ENCODE data around the gene CHCHD10. TPM values are rescaled to one million over a fixed set of nuclear protein-coding genes. Genes with fewer than 3 reads are reported as not detected.

Gene CHCHD10
- polyA plus RNA-seq, 3 donors: 62.2 to 122 (median 98.4) TPM

GRCh38 chr22:23759566-23759965 lies 8.2 kb downstream of the CHCHD10 start:
- no peak for DNase-seq (ENCODE audit: extremely low read depth in 1 of 11, low read depth in 9 of 11, low spot score in 4 of 11)

DNA sequence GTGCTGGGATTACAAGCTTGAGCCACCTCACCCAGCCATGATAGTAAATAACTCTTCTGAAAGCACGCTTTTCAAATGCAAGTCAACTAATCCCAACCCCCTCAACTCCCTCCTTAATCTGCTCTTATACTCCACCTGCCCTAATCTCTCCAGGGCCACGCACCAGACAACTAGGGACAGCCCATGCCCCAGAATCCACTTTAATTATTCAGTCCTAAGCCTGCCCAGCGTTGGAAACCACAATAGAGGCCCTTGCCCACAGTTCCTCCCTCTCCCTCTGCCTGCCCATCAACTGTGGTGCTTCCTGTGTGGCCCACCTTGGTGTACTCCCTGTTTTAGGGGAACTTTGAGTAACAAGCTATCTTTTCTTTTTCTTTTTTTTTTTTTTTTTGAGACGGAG lies 10.9 kb downstream of the CHCHD10 start:
- DNase-seq (ENCODE audit: extremely low read depth in 1 of 11, low read depth in 9 of 11, low spot score in 4 of 11): no peak

DNA sequence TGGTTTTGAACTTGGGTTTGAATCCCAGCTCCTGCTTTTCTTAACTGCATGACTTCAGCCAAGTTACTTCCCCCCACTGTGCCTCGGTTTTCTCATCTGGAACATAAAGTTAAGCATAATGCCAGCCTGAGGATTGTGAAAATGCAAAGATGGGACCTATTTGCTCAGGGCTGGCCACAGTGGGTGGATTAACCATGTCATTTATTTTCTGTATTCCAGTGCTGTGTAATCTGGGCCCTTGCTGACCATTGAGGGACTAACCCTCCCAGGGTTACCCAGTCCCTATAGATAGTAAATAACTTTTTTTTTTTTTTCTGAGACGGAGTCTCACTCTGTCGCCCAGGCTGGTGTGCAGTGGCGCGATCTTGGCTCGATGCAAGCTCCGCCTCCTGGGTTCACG lies 12.1 kb downstream of the CHCHD10 start:
- no peak for DNase-seq (ENCODE audit: extremely low read depth in 1 of 11, low read depth in 9 of 11, low spot score in 4 of 11)

GRCh38 chr22:23754980-23755636 lies 12.7 kb downstream of the CHCHD10 start:
- no peak for DNase-seq (ENCODE audit: extremely low read depth in 1 of 11, low read depth in 9 of 11, low spot score in 4 of 11)

GRCh38 chr22:23754220-23754919 lies 13.4 kb downstream of the CHCHD10 start, which contains the start of gene VPREB3:
VPREB3 (minus strand) TSS chr22:23754425; CDS start chr22:23754363, 62 bp downstream.
- no peak for DNase-seq (ENCODE audit: extremely low read depth in 1 of 11, low read depth in 9 of 11, low spot score in 4 of 11)

GRCh38 chr22:23753385-23753784 lies 14.4 kb downstream of the CHCHD10 start:
- DNase-seq (ENCODE audit: extremely low read depth in 1 of 11, low read depth in 9 of 11, low spot score in 4 of 11): no peak

GRCh38 chr22:23752750-23753149 lies 15.0 kb downstream of the CHCHD10 start:
- no peak for DNase-seq (ENCODE audit: extremely low read depth in 1 of 11, low read depth in 9 of 11, low spot score in 4 of 11)

DNA sequence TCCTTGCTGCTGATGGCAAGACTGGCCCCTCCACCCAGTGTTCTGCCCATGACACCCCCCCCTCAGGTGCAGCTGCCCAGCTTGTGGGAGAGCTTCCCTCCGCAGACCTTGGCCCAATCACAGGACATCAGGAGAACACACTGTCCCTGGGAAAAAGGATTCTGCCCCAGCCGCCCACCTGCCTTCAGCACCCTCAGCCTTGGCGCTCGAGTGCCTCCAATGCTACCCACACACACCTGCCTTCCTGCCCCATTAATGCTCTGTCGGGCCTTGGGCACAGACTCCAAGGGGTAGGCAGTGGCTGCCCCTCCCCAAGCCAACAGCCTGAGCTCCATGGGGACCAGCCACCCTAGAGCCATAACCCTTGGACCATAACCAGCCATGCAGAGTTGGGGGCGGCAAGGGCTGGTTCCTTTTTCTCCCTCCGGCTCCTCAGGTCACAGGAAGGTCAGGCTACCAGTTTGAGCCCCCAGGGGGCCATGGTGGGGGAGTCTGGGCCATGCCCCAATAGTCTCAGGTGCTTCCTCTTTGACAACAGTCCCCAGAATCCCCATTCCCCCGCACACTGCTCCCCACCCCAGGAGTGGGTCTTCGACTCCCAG lies 15.6 kb downstream of the CHCHD10 start:
- DNase-seq (ENCODE audit: extremely low read depth in 1 of 11, low read depth in 9 of 11, low spot score in 4 of 11): no peak

- DNase-seq (ENCODE audit: extremely low read depth in 1 of 11, low read depth in 9 of 11, low spot score in 4 of 11): peak in 3 of 11 donors; percentile 28 to 42 (median 41)
Observed at GRCh38 chr22:23751441-23751996, 16.3 kb downstream of the CHCHD10 start.

GRCh38 chr22:23750714-23751440 lies 16.9 kb downstream of the CHCHD10 start, which contains the start of gene ZNF70:
ZNF70 (minus strand) TSS chr22:23751112; CDS start chr22:23745140, 5,972 bp downstream.
- peak in 7 of 11 donors; percentile 61 to 84 (median 82) for DNase-seq (ENCODE audit: extremely low read depth in 1 of 11, low read depth in 9 of 11, low spot score in 4 of 11)

GRCh38 chr22:23750367-23750713 lies 17.4 kb downstream of the CHCHD10 start:
- no peak for DNase-seq (ENCODE audit: extremely low read depth in 1 of 11, low read depth in 9 of 11, low spot score in 4 of 11)

- DNase-seq (ENCODE audit: extremely low read depth in 1 of 11, low read depth in 9 of 11, low spot score in 4 of 11): no peak
Observed at GRCh38 chr22:23749841-23750301, 17.9 kb downstream of the CHCHD10 start.

DNA sequence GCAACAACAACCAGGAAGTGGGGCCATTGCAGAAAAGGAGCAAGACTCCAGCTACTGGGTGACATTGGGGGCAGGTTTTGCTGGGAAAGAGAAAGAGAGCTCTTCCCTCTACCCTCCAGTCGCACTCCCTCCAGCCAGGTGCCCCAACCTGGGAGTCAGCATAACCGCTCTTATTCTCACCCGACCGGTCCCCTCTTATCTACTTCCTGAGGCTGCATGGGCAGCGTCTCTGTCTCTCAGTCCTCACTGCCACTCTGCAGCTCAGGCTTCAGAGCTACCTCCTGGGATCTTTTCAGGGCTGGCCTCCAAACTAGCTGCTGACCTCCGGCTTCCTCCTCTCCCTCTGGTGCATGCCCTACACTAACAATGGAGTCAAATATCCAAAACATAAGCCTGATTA lies 22.0 kb downstream of the CHCHD10 start:
- no peak for DNase-seq (ENCODE audit: extremely low read depth in 1 of 11, low read depth in 9 of 11, low spot score in 4 of 11)

- DNase-seq (ENCODE audit: extremely low read depth in 1 of 11, low read depth in 9 of 11, low spot score in 4 of 11): no peak
Observed at GRCh38 chr22:23744485-23744884, 23.3 kb downstream of the CHCHD10 start.

- no peak for DNase-seq (ENCODE audit: extremely low read depth in 1 of 11, low read depth in 9 of 11, low spot score in 4 of 11)
Observed at GRCh38 chr22:23744001-23744400, 23.8 kb downstream of the CHCHD10 start.

GRCh38 chr22:23743303-23743705 lies 24.5 kb downstream of the CHCHD10 start:
- DNase-seq (ENCODE audit: extremely low read depth in 1 of 11, low read depth in 9 of 11, low spot score in 4 of 11): no peak

DNA sequence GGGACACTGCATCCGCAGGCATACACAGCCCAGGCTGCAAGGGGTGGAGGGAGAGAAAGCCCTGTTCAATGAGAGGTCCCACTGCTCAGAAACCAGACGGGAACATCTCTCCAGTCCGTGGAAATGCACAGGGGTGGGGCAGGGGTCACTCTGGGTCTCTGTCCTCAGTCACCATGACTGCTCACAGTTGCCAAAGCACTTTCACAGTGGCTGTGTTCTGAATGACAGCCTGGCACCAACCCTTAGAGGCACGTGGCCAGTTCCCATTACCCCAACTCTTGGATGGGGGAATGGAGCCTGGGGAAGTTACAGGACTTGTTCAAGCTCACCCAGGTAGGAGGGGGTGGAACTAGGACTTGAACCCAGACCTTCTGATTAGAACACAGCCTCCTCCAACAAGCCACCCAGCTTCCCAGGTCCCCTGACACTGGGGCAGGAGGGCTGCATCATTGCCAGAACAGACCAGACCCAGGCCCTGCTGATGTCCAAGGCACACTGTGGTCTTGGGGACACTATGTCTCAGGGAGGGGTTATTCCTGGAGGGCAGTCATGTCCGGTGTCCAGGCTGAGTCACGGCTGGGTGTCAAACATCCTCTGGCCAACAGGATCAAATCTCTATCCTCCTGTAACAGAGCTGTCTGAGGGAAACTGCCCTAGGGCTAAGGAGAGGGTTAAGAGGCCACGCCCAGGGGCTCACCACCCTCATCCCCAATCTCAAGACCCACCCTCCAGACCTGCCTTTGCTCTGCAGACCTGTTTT lies 25.1 kb downstream of the CHCHD10 start:
- DNase-seq (ENCODE audit: extremely low read depth in 1 of 11, low read depth in 9 of 11, low spot score in 4 of 11): no peak

DNA sequence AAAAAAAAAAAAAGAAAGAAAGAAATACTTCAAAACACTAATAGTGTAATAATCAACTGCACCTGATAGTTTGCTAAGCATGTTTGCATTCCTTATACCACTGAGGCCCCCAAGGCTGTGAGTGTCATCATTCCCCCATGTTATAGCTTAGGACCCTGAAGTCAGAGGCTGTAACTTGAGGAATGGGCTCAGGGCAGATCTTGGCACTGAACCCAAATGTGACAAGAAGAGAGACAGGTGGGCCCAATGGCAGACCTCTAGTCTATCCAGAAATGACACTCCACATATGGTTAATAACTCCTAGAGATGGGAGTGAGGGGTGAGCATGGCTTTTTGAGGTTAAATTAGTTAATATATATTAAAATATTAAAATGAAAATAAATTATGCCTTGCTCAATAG lies 30.1 kb downstream of the CHCHD10 start:
- DNase-seq (ENCODE audit: extremely low read depth in 1 of 11, low read depth in 9 of 11, low spot score in 4 of 11): no peak

Data from renal cortex interstitium (tissue), 11 donors.